IPS-18a (cell line): ENCODE data around the gene C9orf152.
"Not testable (repeated sequence)": the region's sequence is repeated elsewhere in the genome, so short reads cannot be mapped to it uniquely, and the experiment has no call there.

Experiments used
- H3K27ac ChIP-seq: one replicate; pipeline ENCODE4 v1.5.1; 2013; ENCODE audit warnings: low read length
- H3K27me3 ChIP-seq: one replicate; pipeline ENCODE4 v1.6.1; 2013; ENCODE audit warnings: mild to moderate bottlenecking, low read length; ENCODE audit not compliant: control insufficient read depth, insufficient read depth
- H3K36me3 ChIP-seq: one replicate; pipeline ENCODE4 v1.6.1; 2013; ENCODE audit warnings: low read depth, low read length; ENCODE audit not compliant: control insufficient read depth
- H3K4me1 ChIP-seq: one replicate; pipeline ENCODE4 v1.6.1; 2013; ENCODE audit warnings: low read depth, low read length; ENCODE audit not compliant: control insufficient read depth
- H3K4me3 ChIP-seq: one replicate; pipeline ENCODE4 v1.5.1; 2013; ENCODE audit warnings: low read length
- H3K9ac ChIP-seq: one replicate; pipeline ENCODE4 v1.6.1; 2013; ENCODE audit warnings: mild to moderate bottlenecking, low read length, moderate library complexity
- H3K9me3 ChIP-seq: one replicate; pipeline ENCODE4 v1.6.1; 2013; ENCODE audit warnings: low read depth, low read length; ENCODE audit not compliant: control insufficient read depth

The C9orf152 gene

GRCh38 chr9:110213413-110214044 lies 5.6 kb upstream of the C9orf152 start:
- Histone ChIP-seq H3K27me3 (no peaks in the 10 kb centered on the region), H3K9ac (no peak overlapping the region)

GRCh38 chr9:110207071-110207641 lies 803 bp downstream of the C9orf152 start:
- Histone ChIP-seq H3K27me3 (no peaks in the 10 kb centered on the region), H3K36me3 (no peaks in the 10 kb centered on the region), H3K4me3 (no peak overlapping the region), H3K9me3 (no peaks in the 10 kb centered on the region), H3K4me1 (no peaks in the 10 kb centered on the region), H3K27ac (no peak overlapping the region), H3K9ac (no peak overlapping the region)

More at GRCh38 chr9:110213413-110214044, 5.6 kb upstream of the C9orf152 start:
- Histone ChIP-seq H3K36me3 (no peaks in the 10 kb centered on the region), H3K27ac (no peak overlapping the region), H3K4me1 (no peaks in the 10 kb centered on the region), H3K9me3 (no peaks in the 10 kb centered on the region), H3K4me3 (no peak overlapping the region)

- H3K27ac ChIP-seq, result no peak overlapping the region
- H3K27me3 ChIP-seq, result no peaks in the 10 kb centered on the region
- H3K9ac ChIP-seq, result no peak overlapping the region
Observed at GRCh38 chr9:110206389-110206788, 1.6 kb downstream of the C9orf152 start.

GRCh38 chr9:110205612-110206011 lies 2.3 kb downstream of the C9orf152 start:
- H3K4me1 ChIP-seq, H3K9ac ChIP-seq, H3K4me3 ChIP-seq, H3K27ac ChIP-seq, H3K36me3 ChIP-seq, H3K9me3 ChIP-seq, H3K27me3 ChIP-seq: not testable (repeated sequence)

More at GRCh38 chr9:110206389-110206788, 1.6 kb downstream of the C9orf152 start:
- Histone ChIP-seq H3K9me3 (no peaks in the 10 kb centered on the region), H3K4me3 (no peak overlapping the region), H3K4me1 (no peaks in the 10 kb centered on the region), H3K36me3 (no peaks in the 10 kb centered on the region)

GRCh38 chr9:110202232-110202631 lies 5.7 kb downstream of the C9orf152 start:
- Histone ChIP-seq H3K4me1 (no peaks in the 10 kb centered on the region), H3K9ac (no peak overlapping the region), H3K27ac (no peak overlapping the region), H3K4me3 (no peak overlapping the region), H3K36me3 (no peaks in the 10 kb centered on the region), H3K27me3 (no peaks in the 10 kb centered on the region), H3K9me3 (no peaks in the 10 kb centered on the region)

- no peak overlapping the region for H3K9ac ChIP-seq
- H3K4me1 ChIP-seq, result no peaks in the 10 kb centered on the region
- H3K4me3 ChIP-seq, result no peak overlapping the region
- H3K27me3 ChIP-seq, result no peaks in the 10 kb centered on the region
- H3K27ac ChIP-seq, result no peak overlapping the region
- no peaks in the 10 kb centered on the region for H3K36me3 ChIP-seq
- H3K9me3 ChIP-seq, result no peaks in the 10 kb centered on the region
Observed at GRCh38 chr9:110199643-110200042, 8.3 kb downstream of the C9orf152 start.

GRCh38 chr9:110198357-110198756 lies 9.6 kb downstream of the C9orf152 start:
- Histone ChIP-seq H3K4me3 (no peak overlapping the region), H3K36me3 (no peaks in the 10 kb centered on the region), H3K4me1 (no peaks in the 10 kb centered on the region), H3K27me3 (no peaks in the 10 kb centered on the region), H3K27ac (no peak overlapping the region), H3K9me3 (no peaks in the 10 kb centered on the region), H3K9ac (no peak overlapping the region)

GRCh38 chr9:110197330-110198187 lies 10.4 kb downstream of the C9orf152 start:
- H3K9me3 ChIP-seq, result no peaks in the 10 kb centered on the region
- no peaks in the 10 kb centered on the region for H3K4me1 ChIP-seq
- H3K27ac ChIP-seq, result no peak overlapping the region
- H3K36me3 ChIP-seq, result no peaks in the 10 kb centered on the region
- H3K9ac ChIP-seq, result no peak overlapping the region
- H3K27me3 ChIP-seq, result no peaks in the 10 kb centered on the region
- H3K4me3 ChIP-seq, result no peak overlapping the region

GRCh38 chr9:110196084-110196499 lies 11.9 kb downstream of the C9orf152 start:
- not testable (repeated sequence) for H3K9ac ChIP-seq, H3K9me3 ChIP-seq, H3K27ac ChIP-seq, H3K36me3 ChIP-seq, H3K27me3 ChIP-seq, H3K4me1 ChIP-seq, H3K4me3 ChIP-seq

- H3K4me3 ChIP-seq, result no peak overlapping the region
- H3K36me3 ChIP-seq, result no peaks in the 10 kb centered on the region
- no peaks in the 10 kb centered on the region for H3K9me3 ChIP-seq
- no peak overlapping the region for H3K27ac ChIP-seq
- H3K27me3 ChIP-seq, result no peaks in the 10 kb centered on the region
- no peaks in the 10 kb centered on the region for H3K4me1 ChIP-seq
- H3K9ac ChIP-seq, result no peak overlapping the region
Observed at GRCh38 chr9:110192531-110193261, 15.3 kb downstream of the C9orf152 start.

- no peaks in the 10 kb centered on the region for H3K4me1 ChIP-seq
- H3K9ac ChIP-seq, result no peak overlapping the region
- no peaks in the 10 kb centered on the region for H3K9me3 ChIP-seq
- H3K27ac ChIP-seq, result no peak overlapping the region
- no peaks in the 10 kb centered on the region for H3K27me3 ChIP-seq
- no peaks in the 10 kb centered on the region for H3K36me3 ChIP-seq
- no peak overlapping the region for H3K4me3 ChIP-seq
Observed at GRCh38 chr9:110191615-110192014, 16.3 kb downstream of the C9orf152 start.
